CD4-positive, alpha-beta memory T cell (primary cell): ENCODE measurements around the gene SLC6A6. TPM values are rescaled to one million over a fixed set of nuclear protein-coding genes. Genes with fewer than 3 reads are reported as not detected.

Source experiments
- CTCF ChIA-PET: fragments of 350-600 bp; sonication (Branson Sonifier 250); formaldehyde crosslinking; loops from one replicate; lab custom pipeline; 2021; ENCODE audit warnings: inconsistent platforms; ENCODE audit not compliant: partially characterized antibody; lab: Charles Lee
- POLR2A ChIA-PET: fragments of 350-600 bp; sonication (Branson Sonifier 250); formaldehyde crosslinking; loops from one replicate; lab custom pipeline; 2021; ENCODE audit not compliant: partially characterized antibody; lab: Charles Lee
- DNase-seq, 5 donors: peaks; one replicate each; pipeline versions ENCODE4 v3.0.0 to v3.0.0-alpha.2; 2020 to 2022; ENCODE audit warnings: mixed read lengths in 1 of 5
- H3K27ac ChIP-seq: one replicate; pipeline ENCODE4 v1.7.0; 2013; ENCODE audit warnings: low read depth, low read length
- H3K27me3 ChIP-seq: 2 replicates; pipeline ENCODE4 v1.7.0; 2013; ENCODE audit warnings: mild to moderate bottlenecking, low read length, moderate library complexity; ENCODE audit not compliant: insufficient read depth
- H3K36me3 ChIP-seq: 2 replicates; pipeline ENCODE4 v1.7.0; 2013; ENCODE audit warnings: mild to moderate bottlenecking, low read length, moderate library complexity; ENCODE audit not compliant: insufficient read depth
- H3K4me1 ChIP-seq: 2 replicates; pipeline ENCODE4 v1.7.0; 2013; ENCODE audit warnings: mild to moderate bottlenecking, low read length, moderate library complexity; ENCODE audit not compliant: insufficient read depth
- H3K4me3 ChIP-seq, 2 donors: one replicate each; pipeline ENCODE4 v1.7.0; 2013; ENCODE audit warnings: low read length in 2 of 2, mild to moderate bottlenecking in 1 of 2
- H3K9me3 ChIP-seq, 2 donors: one replicate each; pipeline ENCODE4 v1.7.0; 2013; ENCODE audit warnings: low read length in 2 of 2, control low read depth in 1 of 2; ENCODE audit not compliant: control insufficient read depth in 1 of 2
- H3K27ac Mint-ChIP-seq, 7 donors: one replicate each; pipeline ENCODE4 v1.8.0; 2020 to 2021; ENCODE audit warnings: mixed read lengths in 7 of 7, mild to moderate bottlenecking in 6 of 7, inconsistent platforms in 3 of 7, moderate library complexity in 3 of 7
- H3K27me3 Mint-ChIP-seq, 2 donors: one replicate each; pipeline ENCODE4 v1.8.0; 2020 to 2021; ENCODE audit warnings: mixed read lengths in 2 of 2
- H3K36me3 Mint-ChIP-seq, 2 donors: one replicate each; pipeline ENCODE4 v1.8.0; 2020 to 2021; ENCODE audit warnings: mixed read lengths in 2 of 2, inconsistent platforms in 1 of 2, mild to moderate bottlenecking in 1 of 2
- H3K4me1 Mint-ChIP-seq, 4 donors: one replicate each; pipeline ENCODE4 v1.8.0; 2020 to 2021; ENCODE audit warnings: mixed read lengths in 4 of 4, mild to moderate bottlenecking in 1 of 4
- H3K4me3 Mint-ChIP-seq, 8 donors: one replicate each; pipeline ENCODE4 v1.8.0; 2020 to 2021; ENCODE audit warnings: mixed read lengths in 8 of 8, mild to moderate bottlenecking in 7 of 8, moderate library complexity in 6 of 8, inconsistent platforms in 3 of 8
- H3K9me3 Mint-ChIP-seq, 8 donors: one replicate each; pipeline ENCODE4 v1.8.0; 2020 to 2021; ENCODE audit warnings: mixed read lengths in 8 of 8, mild to moderate bottlenecking in 5 of 8, inconsistent platforms in 3 of 8, moderate library complexity in 1 of 8
- intact Hi-C: fragments of 100-400 bp; cut with micrococcal nuclease; formaldehyde crosslinking; loops from one replicate; pipeline ENCODE4 v1.15.1; 2023
- polyA plus RNA-seq, 2 donors: library from polyadenylated mRNA; unstranded; fragments of 300-500 nt; fragmentation: Illumina TruSeq; gene quantifications; one replicate each; pipeline ENCODE4 v1.2.3, GENCODE V29; 2021
- total RNA-seq, 2 experiments: library from RNA; stranded (reverse); gene quantifications; one replicate each; pipeline ENCODE4 v1.2.3, GENCODE V29; 2021

Gene SLC6A6
- total and polyA plus RNA-seq, 4 experiments from 2014 or later = 3.8 to 51.8 (median 29.7) TPM

- Mint-ChIP-seq H3K4me3 (no peak overlapping the region), H3K27ac (no peak overlapping the region), H3K4me1 (peaks cover 0 to 2% (median 0%) of the 10 kb centered on the region in 4 donors), H3K36me3 (peaks cover 27 to 61% of the 10 kb centered on the region in 2 donors), H3K9me3 (peaks cover 0 to 2% (median 0%) of the 10 kb centered on the region in 8 donors), H3K27me3 (no peaks in the 10 kb centered on the region)
- Histone ChIP-seq H3K27me3 (no peaks in the 10 kb centered on the region), H3K27ac (no peak overlapping the region), H3K4me3 (no peak overlapping the region), H3K9me3 (no peaks in the 10 kb centered on the region), H3K4me1 (no peaks in the 10 kb centered on the region), H3K36me3 (peaks cover 43% of the 10 kb centered on the region)
- ChIA-PET POLR2A (no interaction called here), CTCF (interaction anchor here (0.7 to 1.1 kb wide), 2 partner anchors 266 to 268 kb away, joined by 3 read pairs; no protein-coding TSS in a partner anchor)
- no peak for DNase-seq
- intact Hi-C loops = no loop called here
These were observed 68.6 kb downstream of the SLC6A6 start for GRCh38 chr3:14471016-14471415.

- H3K4me3 ChIP-seq = no peak overlapping the region
- H3K36me3 ChIP-seq = peaks cover 44% of the 10 kb centered on the region
- H3K4me1 Mint-ChIP-seq = peaks cover 0 to 2% (median 0%) of the 10 kb centered on the region in 4 donors
- no peak overlapping the region for H3K4me3 Mint-ChIP-seq
- H3K36me3 Mint-ChIP-seq = peaks cover 28 to 61% of the 10 kb centered on the region in 2 donors
- CTCF ChIA-PET = interaction anchor here (1.0 to 1.1 kb wide), 2 partner anchors 211 to 268 kb away, joined by 3 read pairs; no protein-coding TSS in a partner anchor
- no peaks in the 10 kb centered on the region for H3K4me1 ChIP-seq
- intact Hi-C loops = no loop called here
- no peak overlapping the region for H3K27ac Mint-ChIP-seq
- H3K9me3 Mint-ChIP-seq = peaks cover 0 to 2% (median 0%) of the 10 kb centered on the region in 8 donors
- H3K27me3 ChIP-seq = no peaks in the 10 kb centered on the region
- no peak overlapping the region for H3K27ac ChIP-seq
- DNase-seq = no peak
- no peaks in the 10 kb centered on the region for H3K27me3 Mint-ChIP-seq
- POLR2A ChIA-PET = no interaction called here
- no peaks in the 10 kb centered on the region for H3K9me3 ChIP-seq
These were observed 69.3 kb downstream of the SLC6A6 start for GRCh38 chr3:14471690-14472089.

GRCh38 chr3:14472471-14473351 lies 70.3 kb downstream of the SLC6A6 start:
- Mint-ChIP-seq H3K27me3 (no peaks in the 10 kb centered on the region), H3K4me1 (peaks cover 0 to 2% (median 0%) of the 10 kb centered on the region in 4 donors), H3K27ac (peak overlapping the region in 4 of 7 donors; percentile 22 to 63 (median 30)), H3K9me3 (peaks cover 0 to 2% (median 0%) of the 10 kb centered on the region in 8 donors), H3K36me3 (peaks cover 29 to 66% of the 10 kb centered on the region in 2 donors), H3K4me3 (no peak overlapping the region)
- H3K4me1 ChIP-seq = no peaks in the 10 kb centered on the region
- no peak overlapping the region for H3K4me3 ChIP-seq
- H3K36me3 ChIP-seq = peaks cover 43% of the 10 kb centered on the region
- intact Hi-C loops = no loop called here
- CTCF ChIA-PET = interaction anchor here (0.6 to 1.0 kb wide), 2 partner anchors 211 to 212 kb away, joined by 3 to 5 read pairs; no protein-coding TSS in a partner anchor
- no peak for DNase-seq
- no peaks in the 10 kb centered on the region for H3K9me3 ChIP-seq
- no peaks in the 10 kb centered on the region for H3K27me3 ChIP-seq
- H3K27ac ChIP-seq = no peak overlapping the region
- POLR2A ChIA-PET = no interaction called here

- no peaks in the 10 kb centered on the region for H3K9me3 ChIP-seq
- intact Hi-C loops = no loop called here
- Mint-ChIP-seq H3K36me3 (peaks cover 31 to 67% of the 10 kb centered on the region in 2 donors), H3K4me1 (no peaks in the 10 kb centered on the region), H3K27ac (peak overlapping the region in 4 of 7 donors; percentile 37 to 64 (median 49)), H3K9me3 (peaks cover 0 to 2% (median 0%) of the 10 kb centered on the region in 8 donors), H3K4me3 (no peak overlapping the region), H3K27me3 (no peaks in the 10 kb centered on the region)
- no peaks in the 10 kb centered on the region for H3K4me1 ChIP-seq
- H3K27ac ChIP-seq = no peak overlapping the region
- H3K36me3 ChIP-seq = peaks cover 43% of the 10 kb centered on the region
- no peak for DNase-seq
- no peaks in the 10 kb centered on the region for H3K27me3 ChIP-seq
- ChIA-PET POLR2A (no interaction called here), CTCF (no interaction called here)
- no peak overlapping the region for H3K4me3 ChIP-seq
These were observed 71.0 kb downstream of the SLC6A6 start for GRCh38 chr3:14473411-14473891.

DNA sequence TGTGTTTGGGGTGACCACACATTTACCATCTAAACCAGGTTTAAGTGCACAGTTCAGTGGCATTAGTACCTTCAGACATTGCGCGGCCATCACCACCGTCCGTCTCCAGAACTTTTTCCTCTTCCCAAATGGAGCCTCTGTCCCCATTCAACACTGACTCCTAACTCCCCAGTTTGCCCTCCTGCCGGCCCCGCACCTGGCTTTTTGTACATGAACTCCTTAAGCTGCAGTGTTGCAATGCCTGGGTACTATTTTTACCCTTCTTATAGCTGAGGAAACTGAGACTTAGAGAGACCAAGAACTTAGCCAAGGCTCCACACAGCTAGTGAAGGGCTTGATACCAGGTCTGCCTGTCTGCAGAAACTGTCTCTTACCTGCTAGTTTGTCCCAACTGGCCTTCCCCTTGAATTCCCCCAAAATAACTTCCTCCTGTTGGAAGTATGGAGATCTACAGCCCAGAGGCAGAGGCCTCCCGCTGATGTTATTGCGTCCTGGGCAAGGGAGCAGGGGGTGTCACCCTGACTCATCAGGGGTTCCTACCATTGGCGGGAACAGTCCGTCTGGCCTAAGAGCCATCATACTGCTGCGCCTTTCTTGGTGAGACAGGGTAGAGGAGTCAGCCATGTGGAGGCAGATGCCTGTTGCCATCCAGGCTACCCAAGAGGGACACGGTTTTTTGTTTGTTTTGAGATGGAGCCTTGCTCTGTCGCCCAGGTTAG lies 72.1 kb downstream of the SLC6A6 start:
- Histone ChIP-seq H3K9me3 (no peaks in the 10 kb centered on the region), H3K27ac (no peak overlapping the region), H3K27me3 (no peaks in the 10 kb centered on the region), H3K4me3 (no peak overlapping the region), H3K4me1 (no peaks in the 10 kb centered on the region), H3K36me3 (peaks cover 43% of the 10 kb centered on the region)
- Mint-ChIP-seq H3K4me3 (no peak overlapping the region), H3K36me3 (peaks cover 40 to 73% of the 10 kb centered on the region in 2 donors), H3K27ac (peak overlapping the region in 1 of 7 donors; percentile 53), H3K9me3 (peaks cover 0 to 2% (median 0%) of the 10 kb centered on the region in 8 donors), H3K4me1 (no peaks in the 10 kb centered on the region), H3K27me3 (no peaks in the 10 kb centered on the region)
- ChIA-PET POLR2A (no interaction called here), CTCF (interaction anchor here (1.8 kb wide), 1 partner anchor 12 kb away, joined by 6 read pairs; no protein-coding TSS in a partner anchor)
- intact Hi-C loops = no loop called here
- DNase-seq = no peak

- peaks cover 0 to 2% (median 0%) of the 10 kb centered on the region in 8 donors for H3K9me3 Mint-ChIP-seq
- H3K4me1 Mint-ChIP-seq = no peaks in the 10 kb centered on the region
- H3K4me1 ChIP-seq = no peaks in the 10 kb centered on the region
- no peak for DNase-seq
- no peak overlapping the region for H3K27ac ChIP-seq
- no peaks in the 10 kb centered on the region for H3K27me3 ChIP-seq
- H3K27me3 Mint-ChIP-seq = no peaks in the 10 kb centered on the region
- ChIA-PET POLR2A (interaction anchor here (0.6 kb wide), 1 partner anchor 21 kb away, joined by 3 read pairs; no protein-coding TSS in a partner anchor), CTCF (interaction anchor here (0.7 to 1.8 kb wide), 3 partner anchors 9 to 43 kb away, joined by 3 to 6 read pairs (median 3); no protein-coding TSS in a partner anchor)
- intact Hi-C loops = no loop called here
- H3K9me3 ChIP-seq = no peaks in the 10 kb centered on the region
- no peak overlapping the region for H3K4me3 Mint-ChIP-seq
- peak overlapping the region in 2 of 7 donors; percentile 41 to 42 for H3K27ac Mint-ChIP-seq
- H3K4me3 ChIP-seq = no peak overlapping the region
- H3K36me3 ChIP-seq = peaks cover 53% of the 10 kb centered on the region
- peaks cover 35 to 75% of the 10 kb centered on the region in 2 donors for H3K36me3 Mint-ChIP-seq
These were observed 73.2 kb downstream of the SLC6A6 start for GRCh38 chr3:14475621-14476020.
